Keratinocyte (primary cell): Measurements from ENCODE around the gene EGR2. TPM values are rescaled to one million over a fixed set of nuclear protein-coding genes. Genes with fewer than 3 reads are reported as not detected.

Experiments
- DNase-seq: peaks from one replicate; pipeline ENCODE4 v3.0.0-alpha.2; 2011; ENCODE audit warnings: low read depth, missing footprints, low spot score
- FAIRE-seq: peaks from 2 replicates; lab custom pipeline; 2011; peaks lifted over from hg19 to GRCh38; lab: Jason Lieb, UNC
- H2AFZ ChIP-seq: 2 replicates; pipeline ENCODE4 v1.6.0; 2012; ENCODE audit warnings: low read length, control low read depth, inconsistent platforms; ENCODE audit not compliant: control insufficient read depth
- H3K27ac ChIP-seq: 2 replicates; pipeline ENCODE4 v1.5.1; 2011; ENCODE audit warnings: low read length; ENCODE audit not compliant: control insufficient read depth, insufficient read depth
- H3K27me3 ChIP-seq: 3 replicates; pipeline ENCODE4 v1.6.0; 2011; ENCODE audit warnings: low read length; ENCODE audit not compliant: control insufficient read depth, insufficient read depth; ENCODE audit errors: extremely low read depth
- H3K36me3 ChIP-seq, 2 experiments: 2 replicates in 1 of 2; 3 replicates in 1 of 2; pipeline ENCODE4 v1.5.1; 2011; ENCODE audit warnings: low read length in 2 of 2, mild to moderate bottlenecking in 1 of 2; ENCODE audit not compliant: control insufficient read depth in 2 of 2, insufficient read depth in 2 of 2; ENCODE audit errors: extremely low read depth in 1 of 2
- H3K4me1 ChIP-seq: 3 replicates; pipeline ENCODE4 v1.5.1; 2011; ENCODE audit warnings: low read length; ENCODE audit not compliant: control insufficient read depth, insufficient read depth; ENCODE audit errors: extremely low read depth
- H3K4me2 ChIP-seq: 3 replicates; pipeline ENCODE4 v1.6.0; 2011; ENCODE audit warnings: low read depth, low read length; ENCODE audit not compliant: control insufficient read depth, insufficient read depth; ENCODE audit errors: extremely low read depth
- H3K4me3 ChIP-seq, 3 experiments: fragments of 200-600 bp in 1 of 3; sonication (generic) in 1 of 3; 2 replicates in 2 of 3; 3 replicates in 1 of 3; pipeline ENCODE4 v1.5.1; 2011 to 2016; ENCODE audit warnings: low read length in 3 of 3, mild to moderate bottlenecking in 3 of 3, control low read depth in 2 of 3, inconsistent platforms in 1 of 3, low read depth in 1 of 3, mixed read lengths in 1 of 3, mixed run types in 1 of 3, moderate library complexity in 1 of 3; ENCODE audit not compliant: control insufficient read depth in 2 of 3, insufficient read depth in 2 of 3; ENCODE audit errors: extremely low read depth in 1 of 3
- H3K79me2 ChIP-seq: 2 replicates; pipeline ENCODE4 v1.6.0; 2012; ENCODE audit warnings: low read length; ENCODE audit not compliant: control insufficient read depth, insufficient read depth
- H3K9ac ChIP-seq: 3 replicates; pipeline ENCODE4 v1.6.0; 2011; ENCODE audit warnings: low read length; ENCODE audit not compliant: control insufficient read depth, insufficient read depth; ENCODE audit errors: extremely low read depth
- H3K9me1 ChIP-seq: 3 replicates; pipeline ENCODE4 v1.6.0; 2011; ENCODE audit warnings: low read length; ENCODE audit not compliant: control insufficient read depth, insufficient read depth; ENCODE audit errors: extremely low read depth
- H3K9me3 ChIP-seq: 2 replicates; pipeline ENCODE4 v1.5.1; 2012; ENCODE audit warnings: low read depth, low read length; ENCODE audit not compliant: control insufficient read depth
- H4K20me1 ChIP-seq: 3 replicates; pipeline ENCODE4 v1.6.0; 2011; ENCODE audit warnings: low read length; ENCODE audit not compliant: control insufficient read depth, insufficient read depth; ENCODE audit errors: extremely low read depth
- EZH2 ChIP-seq: IDR thresholded peaks from one replicate; pipeline ENCODE4 v1.6.1; 2012; ENCODE audit warnings: inconsistent platforms, mild to moderate bottlenecking, low read length, moderate library complexity
- dilution Hi-C: fragments of 300-500 bp; cut with MboI; formaldehyde crosslinking; loops from one replicate; pipeline ENCODE4 v1.7.0; 2020; ENCODE audit warnings: low sequenced_read_pairs; ENCODE audit not compliant: extremely low pct_ligation_motif_present
- polyA plus RNA-seq, 5 experiments: library from polyadenylated mRNA; depleted of rRNA in 3 of 5; stranded (reverse) in 3 of 5; stranded (forward) in 1 of 5; unstranded in 1 of 5; fragments of >200 nt; gene quantifications; 1 replicate in 1 of 5; 2 replicates in 3 of 5; 3 replicates in 1 of 5; pipeline versions ENCODE4 v1.2.1 to v1.2.3, GENCODE V29; 2011 to 2012; ENCODE audit warnings: missing spikeins in 2 of 5, low read depth in 1 of 5, low replicate concordance in 1 of 5
- TF ChIP-seq, protein P1 (sequence below), 3 experiments: IDR thresholded peaks in 1 of 3; conservative IDR thresholded peaks in 1 of 3; optimal IDR thresholded peaks in 1 of 3; 2 replicates in 2 of 3; 3 replicates in 1 of 3; pipeline versions ENCODE3 to v1.5.1; 2011; ENCODE audit warnings: low read length in 3 of 3, mild to moderate bottlenecking in 3 of 3, moderate library complexity in 2 of 3, control low read depth in 1 of 3, inconsistent platforms in 1 of 3; ENCODE audit not compliant: insufficient read depth in 2 of 3; ENCODE audit errors: extremely low read depth in 1 of 3

Gene EGR2
- polyA plus RNA-seq, 1 donor (not counting 4 experiments of a cell fraction or from before 2014, with no cell fraction given) = 0.22 TPM

DNA sequence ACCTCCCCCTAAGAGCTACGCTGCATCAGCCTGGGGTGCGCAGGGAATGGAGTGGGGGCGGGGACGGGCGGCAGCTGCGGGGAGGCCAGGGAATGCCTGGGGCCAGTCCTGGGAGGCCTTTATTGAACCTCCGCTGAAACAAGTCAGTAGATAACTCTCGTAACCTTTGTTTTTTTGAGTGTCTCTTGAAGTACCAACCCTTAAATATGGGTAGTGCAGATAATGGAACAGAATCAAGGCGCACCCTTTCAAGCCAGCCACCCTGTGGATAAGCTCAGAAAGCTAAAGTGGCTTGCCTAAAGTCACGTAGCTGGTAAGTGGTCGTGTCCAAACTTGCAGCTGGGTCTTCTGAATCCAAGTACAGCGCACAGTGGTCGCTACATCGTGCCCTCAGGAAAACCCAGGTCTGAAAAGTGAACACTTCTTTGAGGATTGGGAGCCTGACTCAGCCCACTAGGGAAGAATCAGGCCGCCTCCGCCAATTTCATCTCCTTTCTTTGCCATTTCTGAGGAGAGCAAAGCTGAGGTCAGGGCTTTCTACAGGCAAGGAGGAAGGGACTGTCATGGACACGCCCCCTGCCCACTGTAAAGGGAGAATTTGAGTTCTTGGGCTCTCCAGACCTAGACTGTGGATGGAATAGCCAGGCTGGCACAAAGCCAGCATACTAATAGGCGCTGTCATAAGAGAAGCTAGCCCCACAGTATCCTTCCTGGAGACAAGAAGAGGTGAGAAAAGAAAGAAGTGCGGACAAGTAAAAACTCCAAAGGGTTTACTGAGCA is 3.2 kb upstream of the EGR2 start:
- Histone ChIP-seq H3K4me2 (no peak overlapping the region), H2AFZ (no peak overlapping the region), H3K27me3 (peaks cover 44% of the 10 kb centered on the region), H4K20me1 (no peaks in the 10 kb centered on the region), H3K27ac (no peak overlapping the region), H3K9me3 (no peaks in the 10 kb centered on the region), H3K36me3 (no peaks in the 10 kb centered on the region), H3K4me1 (peaks cover 32% of the 10 kb centered on the region), H3K79me2 (no peaks in the 10 kb centered on the region), H3K9ac (no peak overlapping the region), H3K4me3 (no peak overlapping the region), H3K9me1 (no peaks in the 10 kb centered on the region)
- peak; percentile 51 for FAIRE-seq
- DNase-seq = no peak
- peak; percentile 72 for TF ChIP-seq EZH2
- TF ChIP-seq, protein P1, sequence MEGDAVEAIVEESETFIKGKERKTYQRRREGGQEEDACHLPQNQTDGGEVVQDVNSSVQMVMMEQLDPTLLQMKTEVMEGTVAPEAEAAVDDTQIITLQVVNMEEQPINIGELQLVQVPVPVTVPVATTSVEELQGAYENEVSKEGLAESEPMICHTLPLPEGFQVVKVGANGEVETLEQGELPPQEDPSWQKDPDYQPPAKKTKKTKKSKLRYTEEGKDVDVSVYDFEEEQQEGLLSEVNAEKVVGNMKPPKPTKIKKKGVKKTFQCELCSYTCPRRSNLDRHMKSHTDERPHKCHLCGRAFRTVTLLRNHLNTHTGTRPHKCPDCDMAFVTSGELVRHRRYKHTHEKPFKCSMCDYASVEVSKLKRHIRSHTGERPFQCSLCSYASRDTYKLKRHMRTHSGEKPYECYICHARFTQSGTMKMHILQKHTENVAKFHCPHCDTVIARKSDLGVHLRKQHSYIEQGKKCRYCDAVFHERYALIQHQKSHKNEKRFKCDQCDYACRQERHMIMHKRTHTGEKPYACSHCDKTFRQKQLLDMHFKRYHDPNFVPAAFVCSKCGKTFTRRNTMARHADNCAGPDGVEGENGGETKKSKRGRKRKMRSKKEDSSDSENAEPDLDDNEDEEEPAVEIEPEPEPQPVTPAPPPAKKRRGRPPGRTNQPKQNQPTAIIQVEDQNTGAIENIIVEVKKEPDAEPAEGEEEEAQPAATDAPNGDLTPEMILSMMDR (optimal IDR thresholded peaks at IDR 0.05 in 1 of 3, IDR thresholded peaks at IDR 0.05 in 1 of 3, conservative IDR thresholded peaks at IDR 0.05 in 1 of 3; ENCODE audit: extremely low read depth in 1 of 3, insufficient read depth in 2 of 3, low read length in 3 of 3) = no peak
- dilution Hi-C loops = loop anchor here (25.0 kb wide), 1 partner anchor 207 kb away; no protein-coding TSS in a partner anchor

DNA sequence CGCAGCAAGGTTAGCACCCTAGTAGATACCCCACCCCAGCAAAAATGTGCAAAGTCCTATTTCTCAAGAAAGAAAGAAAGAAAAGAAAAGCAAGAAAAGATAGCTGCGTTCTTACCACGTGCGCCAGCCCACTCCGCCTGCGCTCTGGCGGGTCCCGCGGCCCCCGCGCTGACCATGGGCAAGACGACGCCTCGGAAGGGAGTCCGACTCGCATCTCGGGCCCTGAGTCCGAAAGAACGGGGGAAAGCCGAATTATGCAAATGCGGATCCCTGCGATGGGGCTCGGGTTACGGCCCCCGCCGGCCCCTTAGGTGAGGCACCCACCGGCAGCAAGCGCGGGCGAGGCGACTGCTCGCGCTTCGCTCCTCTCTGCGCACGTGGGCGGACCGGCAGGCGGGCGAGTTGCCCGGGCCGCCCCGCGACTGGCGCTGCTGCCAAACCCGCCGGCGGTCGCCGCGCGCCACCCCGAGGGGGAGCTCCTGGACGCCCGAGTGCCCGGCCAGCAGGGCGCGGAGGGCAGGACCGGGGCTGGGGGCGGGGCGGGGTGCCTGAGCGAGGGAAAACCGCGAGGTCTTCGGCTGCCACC is 2.4 kb upstream of the EGR2 start:
- no peak overlapping the region for H3K27ac ChIP-seq
- H3K27me3 ChIP-seq = peaks cover 50% of the 10 kb centered on the region
- TF ChIP-seq, protein P1 (optimal IDR thresholded peaks at IDR 0.05 in 1 of 3, IDR thresholded peaks at IDR 0.05 in 1 of 3, conservative IDR thresholded peaks at IDR 0.05 in 1 of 3; ENCODE audit: extremely low read depth in 1 of 3, insufficient read depth in 2 of 3, low read length in 3 of 3) = no peak
- TF ChIP-seq EZH2 = peak; percentile 72
- FAIRE-seq (no peak), DNase-seq (no peak)
- H3K36me3 ChIP-seq = no peaks in the 10 kb centered on the region
- dilution Hi-C loops = loop anchor here (25.0 kb wide), 1 partner anchor 206 kb away; no protein-coding TSS in a partner anchor
- no peaks in the 10 kb centered on the region for H3K79me2 ChIP-seq
- H3K9me1 ChIP-seq = no peaks in the 10 kb centered on the region
- H2AFZ ChIP-seq = no peak overlapping the region
- peaks cover 32% of the 10 kb centered on the region for H3K4me1 ChIP-seq
- peak overlapping the region in 1 of 3 experiments; percentile 92 for H3K4me3 ChIP-seq
- H3K4me2 ChIP-seq = peak overlapping the region; percentile 98
- H3K9me3 ChIP-seq = no peaks in the 10 kb centered on the region
- H4K20me1 ChIP-seq = no peaks in the 10 kb centered on the region
- no peak overlapping the region for H3K9ac ChIP-seq
